Endodermal cell (in vitro differentiated cells): ENCODE measurements around the gene ERCC6. TPM values are rescaled to one million over a fixed set of nuclear protein-coding genes. Genes with fewer than 3 reads are reported as not detected.

ENCODE experiments used
- DNase-seq: peaks from one replicate; pipeline ENCODE4 v3.0.0-alpha.2; 2017
- H3K27ac ChIP-seq: 2 replicates; pipeline ENCODE4 v1.5.1; 2013; ENCODE audit warnings: mild to moderate bottlenecking, low read depth, low read length, moderate library complexity
- H3K27me3 ChIP-seq: 2 replicates; pipeline ENCODE4 v1.6.1; 2013; ENCODE audit warnings: mild to moderate bottlenecking, low read length, moderate library complexity; ENCODE audit not compliant: insufficient read depth, control insufficient read depth, poor library complexity, severe bottlenecking
- H3K36me3 ChIP-seq: 2 replicates; pipeline ENCODE4 v1.7.0; 2013; ENCODE audit warnings: mild to moderate bottlenecking, low read length, moderate library complexity; ENCODE audit not compliant: control insufficient read depth, insufficient read depth
- H3K4me1 ChIP-seq: one replicate; pipeline ENCODE4 v1.7.0; 2013; ENCODE audit warnings: low read length; ENCODE audit not compliant: control insufficient read depth, insufficient read depth
- H3K4me3 ChIP-seq: 2 replicates; pipeline ENCODE4 v1.5.1; 2013; ENCODE audit warnings: mild to moderate bottlenecking, low read length, moderate library complexity
- H3K9ac ChIP-seq: 2 replicates; pipeline ENCODE4 v1.6.1; 2013; ENCODE audit warnings: mild to moderate bottlenecking, low read length, moderate library complexity; ENCODE audit not compliant: poor library complexity, severe bottlenecking; ENCODE audit errors: extremely low read depth
- H3K9me3 ChIP-seq: 2 replicates; pipeline ENCODE4 v1.6.1; 2013; ENCODE audit warnings: mild to moderate bottlenecking, low read length, moderate library complexity; ENCODE audit not compliant: control insufficient read depth
- H3K27ac Mint-ChIP-seq: 2 replicates; pipeline ENCODE4 v1.8.0; 2020; ENCODE audit warnings: mixed read lengths
- H3K27me3 Mint-ChIP-seq: 2 replicates; pipeline ENCODE4 v1.8.0; 2021; ENCODE audit warnings: mild to moderate bottlenecking, mixed read lengths; ENCODE audit not compliant: insufficient read depth
- H3K36me3 Mint-ChIP-seq: 2 replicates; pipeline ENCODE4 v1.8.0; 2020; ENCODE audit warnings: low read depth, mixed read lengths
- H3K4me1 Mint-ChIP-seq: 2 replicates; pipeline ENCODE4 v1.8.0; 2020; ENCODE audit warnings: mixed read lengths
- H3K4me3 Mint-ChIP-seq: 2 replicates; pipeline ENCODE4 v1.8.0; 2020; ENCODE audit warnings: mild to moderate bottlenecking, moderate library complexity, mixed read lengths
- H3K9me3 Mint-ChIP-seq: 2 replicates; pipeline ENCODE4 v1.8.0; 2020; ENCODE audit warnings: mild to moderate bottlenecking, mixed read lengths
- CTCF ChIP-seq: fragments of 200-600 bp; sonication (generic); conservative IDR thresholded peaks from 2 replicates; pipeline ENCODE4 v1.5.0; 2021; ENCODE audit warnings: antibody characterized with exemption, mild to moderate bottlenecking
- WGBS, 2 experiments: methylation state at CpG; one replicate each; pipeline versions ENCODE4 v1.1.5 to v1.1.7; 2013; ENCODE audit warnings: missing lambda C conversion rate in 2 of 2, mixed read lengths in 1 of 2; ENCODE audit not compliant: insufficient coverage in 1 of 2, insufficient read length in 1 of 2; 5-methylcytosine and 5-hydroxymethylcytosine counted together
- total RNA-seq, 2 donors: library from RNA; stranded (reverse); fragmentation: NEBNext Ultra II Directional in 1 of 2; extraction: Animal tissue kit (Norgen Biotek cat#: 25700) in 1 of 2; gene quantifications; 2 replicates in 1 of 2; 3 replicates in 1 of 2; pipeline ENCODE4 v1.2.1, GENCODE V29; 2021

Gene ERCC6
- total RNA-seq, 2 donors from 2014 or later, result 18.8 to 19.5 TPM

DNA sequence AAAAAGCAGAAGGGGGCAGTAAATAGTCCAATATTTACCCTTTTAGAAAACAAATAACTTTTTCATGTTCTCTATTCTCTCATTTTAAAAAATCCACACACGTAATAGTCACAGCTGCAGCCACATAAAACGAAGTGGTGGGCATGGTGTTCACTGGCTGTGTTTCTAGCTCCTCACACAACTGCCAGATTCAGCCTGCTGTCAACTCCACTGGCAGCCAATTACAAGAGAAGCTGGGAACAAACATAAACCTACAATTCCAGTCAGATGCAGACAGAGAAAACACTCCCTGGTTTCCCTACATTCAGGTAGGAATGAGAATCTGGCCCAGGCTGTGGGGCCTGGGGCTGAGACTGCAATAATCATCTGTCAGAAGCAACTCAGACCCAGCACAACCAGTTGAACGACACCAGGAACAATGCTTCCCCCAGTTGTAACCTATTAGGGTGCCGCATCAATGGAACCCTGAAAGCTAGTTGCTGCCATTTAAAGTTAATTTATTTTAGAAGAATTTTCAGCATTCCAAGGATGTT lies 29.1 kb downstream of the ERCC6 start:
- Histone ChIP-seq H3K4me1 (no peaks in the 10 kb centered on the region), H3K27ac (no peak overlapping the region), H3K9me3 (no peaks in the 10 kb centered on the region), H3K9ac (no peak overlapping the region), H3K27me3 (no peaks in the 10 kb centered on the region), H3K4me3 (no peak overlapping the region), H3K36me3 (no peaks in the 10 kb centered on the region)
- no peak overlapping the region for H3K4me3 Mint-ChIP-seq
- no peaks in the 10 kb centered on the region for H3K36me3 Mint-ChIP-seq
- no peak for DNase-seq
- H3K9me3 Mint-ChIP-seq, result no peaks in the 10 kb centered on the region
- no peaks in the 10 kb centered on the region for H3K4me1 Mint-ChIP-seq
- no peak overlapping the region for H3K27ac Mint-ChIP-seq
- WGBS, 2 experiments, result 92 to 96% methylated on average over 4 of the region's 4 CpGs
- H3K27me3 Mint-ChIP-seq, result no peaks in the 10 kb centered on the region
- TF ChIP-seq CTCF, result no peak

DNA sequence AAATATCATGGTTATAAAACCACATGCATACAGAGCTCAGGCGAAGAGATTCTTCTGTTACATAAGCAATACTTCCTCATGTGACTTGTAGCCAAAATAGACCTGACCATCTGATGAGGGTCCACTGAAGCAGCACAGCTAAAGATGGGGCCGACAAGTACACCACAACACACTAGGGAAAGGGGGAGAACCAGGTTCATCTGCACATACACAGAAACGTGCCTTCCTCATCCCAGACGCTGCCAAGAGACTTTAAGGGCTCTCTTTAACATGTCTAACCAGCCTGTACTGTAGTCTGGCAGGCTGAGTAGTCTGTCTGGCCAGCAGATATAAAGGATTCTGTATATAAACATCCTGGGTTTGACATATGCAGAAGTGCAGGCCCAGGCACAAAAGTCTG lies 30.3 kb downstream of the ERCC6 start:
- 83 to 100% methylated on average over 2 to 4 of the region's 4 CpGs for WGBS, 2 experiments
- H3K27ac Mint-ChIP-seq, result no peak overlapping the region
- H3K4me3 ChIP-seq, result no peak overlapping the region
- no peaks in the 10 kb centered on the region for H3K36me3 Mint-ChIP-seq
- DNase-seq, result no peak
- H3K4me1 ChIP-seq, result no peaks in the 10 kb centered on the region
- no peaks in the 10 kb centered on the region for H3K4me1 Mint-ChIP-seq
- TF ChIP-seq CTCF, result no peak
- H3K9me3 Mint-ChIP-seq, result no peaks in the 10 kb centered on the region
- H3K27ac ChIP-seq, result no peak overlapping the region
- no peaks in the 10 kb centered on the region for H3K27me3 Mint-ChIP-seq
- H3K4me3 Mint-ChIP-seq, result no peak overlapping the region
- no peak overlapping the region for H3K9ac ChIP-seq
- H3K27me3 ChIP-seq, result no peaks in the 10 kb centered on the region
- no peaks in the 10 kb centered on the region for H3K36me3 ChIP-seq
- no peaks in the 10 kb centered on the region for H3K9me3 ChIP-seq

GRCh38 chr10:49508249-49508648 lies 30.7 kb downstream of the ERCC6 start:
- DNase-seq, result no peak
- H3K4me3 ChIP-seq, result no peak overlapping the region
- no peaks in the 10 kb centered on the region for H3K36me3 Mint-ChIP-seq
- no peak overlapping the region for H3K4me3 Mint-ChIP-seq
- H3K9me3 Mint-ChIP-seq, result no peaks in the 10 kb centered on the region
- H3K9me3 ChIP-seq, result no peaks in the 10 kb centered on the region
- no peaks in the 10 kb centered on the region for H3K36me3 ChIP-seq
- no peak for TF ChIP-seq CTCF
- peaks cover 1% of the 10 kb centered on the region for H3K4me1 Mint-ChIP-seq
- H3K4me1 ChIP-seq, result no peaks in the 10 kb centered on the region
- no peak overlapping the region for H3K27ac Mint-ChIP-seq
- H3K27me3 Mint-ChIP-seq, result no peaks in the 10 kb centered on the region
- H3K9ac ChIP-seq, result no peak overlapping the region
- no peak overlapping the region for H3K27ac ChIP-seq
- H3K27me3 ChIP-seq, result no peaks in the 10 kb centered on the region
- 89% methylated on average over 4 of the region's 4 CpGs; no CpG with 5 or more reads in 1 of the 2 experiments for WGBS, 2 experiments
